ENCODE results near the gene BPIFB6.

DNA sequence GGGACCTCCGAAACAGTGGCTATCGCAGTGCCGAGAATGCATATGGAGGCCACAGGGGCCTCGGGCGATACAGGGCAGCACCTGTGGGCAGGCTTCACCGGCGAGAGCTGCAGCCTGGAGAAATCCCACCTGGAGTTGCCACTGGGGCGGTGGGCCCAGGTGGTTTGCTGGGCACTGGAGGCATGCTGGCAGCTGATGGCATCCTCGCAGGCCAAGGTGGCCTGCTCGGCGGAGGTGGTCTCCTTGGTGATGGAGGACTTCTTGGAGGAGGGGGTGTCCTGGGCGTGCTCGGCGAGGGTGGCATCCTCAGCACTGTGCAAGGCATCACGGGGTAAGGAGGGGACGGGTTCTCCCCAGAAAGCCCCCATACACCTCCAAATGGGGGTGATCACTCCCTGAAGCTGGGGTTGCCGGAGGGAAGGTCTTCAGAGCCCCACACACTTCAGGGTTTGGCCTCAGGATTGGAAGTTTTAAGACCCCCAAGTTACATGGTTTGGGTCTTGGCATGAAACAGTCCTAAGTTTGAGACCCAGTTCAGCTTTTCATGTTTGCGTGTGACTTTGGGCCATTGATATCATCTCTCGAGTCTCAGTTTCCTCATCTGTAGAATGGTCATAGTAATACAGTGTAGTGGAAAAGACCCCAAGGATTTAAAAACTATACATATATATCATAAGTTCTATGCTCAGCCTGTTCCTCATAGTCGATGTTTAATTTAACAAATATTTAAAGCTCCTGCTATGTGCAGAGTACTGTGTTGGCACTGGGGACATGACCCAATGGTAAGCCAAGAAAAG is 52.3 kb downstream of the BPIFB6 start:
- TF ChIP-seq RFX5 (IDR thresholded peaks at IDR 0.05; ENCODE audit: low read depth, low read length) (no peak), NBN (IDR thresholded peaks at IDR 0.05) (no peak), EZH2 (IDR thresholded peaks at IDR 0.05; ENCODE audit: borderline replicate concordance, control insufficient read depth, low read depth, low read length) (no peak), POLR2A (IDR thresholded peaks at IDR 0.05; ENCODE audit: low read depth, low read length) (no peak)
- TF ChIP-seq, protein P1, sequence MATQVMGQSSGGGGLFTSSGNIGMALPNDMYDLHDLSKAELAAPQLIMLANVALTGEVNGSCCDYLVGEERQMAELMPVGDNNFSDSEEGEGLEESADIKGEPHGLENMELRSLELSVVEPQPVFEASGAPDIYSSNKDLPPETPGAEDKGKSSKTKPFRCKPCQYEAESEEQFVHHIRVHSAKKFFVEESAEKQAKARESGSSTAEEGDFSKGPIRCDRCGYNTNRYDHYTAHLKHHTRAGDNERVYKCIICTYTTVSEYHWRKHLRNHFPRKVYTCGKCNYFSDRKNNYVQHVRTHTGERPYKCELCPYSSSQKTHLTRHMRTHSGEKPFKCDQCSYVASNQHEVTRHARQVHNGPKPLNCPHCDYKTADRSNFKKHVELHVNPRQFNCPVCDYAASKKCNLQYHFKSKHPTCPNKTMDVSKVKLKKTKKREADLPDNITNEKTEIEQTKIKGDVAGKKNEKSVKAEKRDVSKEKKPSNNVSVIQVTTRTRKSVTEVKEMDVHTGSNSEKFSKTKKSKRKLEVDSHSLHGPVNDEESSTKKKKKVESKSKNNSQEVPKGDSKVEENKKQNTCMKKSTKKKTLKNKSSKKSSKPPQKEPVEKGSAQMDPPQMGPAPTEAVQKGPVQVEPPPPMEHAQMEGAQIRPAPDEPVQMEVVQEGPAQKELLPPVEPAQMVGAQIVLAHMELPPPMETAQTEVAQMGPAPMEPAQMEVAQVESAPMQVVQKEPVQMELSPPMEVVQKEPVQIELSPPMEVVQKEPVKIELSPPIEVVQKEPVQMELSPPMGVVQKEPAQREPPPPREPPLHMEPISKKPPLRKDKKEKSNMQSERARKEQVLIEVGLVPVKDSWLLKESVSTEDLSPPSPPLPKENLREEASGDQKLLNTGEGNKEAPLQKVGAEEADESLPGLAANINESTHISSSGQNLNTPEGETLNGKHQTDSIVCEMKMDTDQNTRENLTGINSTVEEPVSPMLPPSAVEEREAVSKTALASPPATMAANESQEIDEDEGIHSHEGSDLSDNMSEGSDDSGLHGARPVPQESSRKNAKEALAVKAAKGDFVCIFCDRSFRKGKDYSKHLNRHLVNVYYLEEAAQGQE (IDR thresholded peaks at IDR 0.05; ENCODE audit: low read depth, low read length), result no peak

Data from GM12878 (cell line).